GM21825 (cell line): ENCODE data around the gene LIN52.

Experiments
- ATAC-seq: cut with Tn5 transposase; IDR thresholded peaks from one replicate; pipeline ENCODE4 v1.9.1; 2021; ENCODE audit warnings: mild to moderate bottlenecking, moderate library complexity; ENCODE audit not compliant: unreplicated experiment

Gene LIN52

GRCh38 chr14:74179856-74180255 lies 95.1 kb downstream of the LIN52 start:
- ATAC-seq = no peak

GRCh38 chr14:74190927-74191575 lies 106.3 kb downstream of the LIN52 start:
- ATAC-seq = no peak

GRCh38 chr14:74194506-74195274 lies 109.9 kb downstream of the LIN52 start:
- no peak for ATAC-seq

GRCh38 chr14:74195623-74196022 lies 110.9 kb downstream of the LIN52 start:
- ATAC-seq = no peak

GRCh38 chr14:74198441-74199234 lies 113.9 kb downstream of the LIN52 start:
- ATAC-seq = no peak

GRCh38 chr14:74202113-74202512 lies 117.4 kb downstream of the LIN52 start:
- no peak for ATAC-seq

GRCh38 chr14:74203639-74204038 lies 118.9 kb downstream of the LIN52 start:
- ATAC-seq = no peak

- no peak for ATAC-seq
Observed at GRCh38 chr14:74204491-74204890, 119.7 kb downstream of the LIN52 start.

GRCh38 chr14:74205882-74206281 lies 121.1 kb downstream of the LIN52 start:
- no peak for ATAC-seq

GRCh38 chr14:74207943-74208342 lies 123.2 kb downstream of the LIN52 start:
- ATAC-seq = no peak

- ATAC-seq = no peak
Observed at GRCh38 chr14:74208642-74209041, 123.9 kb downstream of the LIN52 start.

- ATAC-seq = no peak
Observed at GRCh38 chr14:74211945-74212580, 127.3 kb downstream of the LIN52 start.

GRCh38 chr14:74213907-74214803 lies 129.4 kb downstream of the LIN52 start:
- no peak for ATAC-seq

- no peak for ATAC-seq
Observed at GRCh38 chr14:74216671-74217070, 131.9 kb downstream of the LIN52 start.

GRCh38 chr14:74217672-74218448 lies 133.1 kb downstream of the LIN52 start:
- ATAC-seq = no peak

- no peak for ATAC-seq
Observed at GRCh38 chr14:74218462-74218861, 133.7 kb downstream of the LIN52 start.

GRCh38 chr14:74219277-74220205 lies 134.8 kb downstream of the LIN52 start:
- no peak for ATAC-seq

GRCh38 chr14:74220991-74221390 lies 136.2 kb downstream of the LIN52 start:
- no peak for ATAC-seq
